T-cell (primary cell): ENCODE data around the gene ABLIM1. TPM values are rescaled to one million over a fixed set of nuclear protein-coding genes. Genes with fewer than 3 reads are reported as not detected.

ENCODE experiments used
- ATAC-seq, 4 experiments: fragments of 200-7000 bp in 3 of 4; fragments of 150-1000 bp in 1 of 4; cut with Tn5 transposase; replicated peaks in 1 of 4; 1 replicate in 3 of 4; 2 replicates in 1 of 4; pipeline ENCODE4 v1.10.0; 2021; ENCODE audit warnings: moderate library complexity in 3 of 4, mild to moderate bottlenecking in 2 of 4, moderate number of reproducible peaks in 1 of 4
- CTCF ChIA-PET, 2 donors: fragments of 300-600 bp; sonication (Branson Sonifier 250); formaldehyde crosslinking; loops; one replicate each; lab custom pipeline; 2022; ENCODE audit warnings: antibody characterized with exemption in 2 of 2; lab: Charles Lee
- POLR2A ChIA-PET, 2 donors: fragments of 300-600 bp; sonication (Branson Sonifier 250); formaldehyde crosslinking; loops; one replicate each; lab custom pipeline; 2022; ENCODE audit warnings: antibody characterized with exemption in 2 of 2; lab: Charles Lee
- DNase-seq, 35 experiments: peaks; one replicate each; pipeline versions ENCODE4 v3.0.0 to v3.0.0-alpha.2; 2013 to 2023
- H3K27ac ChIP-seq: one replicate; pipeline ENCODE4 v1.5.1; 2013; ENCODE audit warnings: low read length
- H3K27me3 ChIP-seq, 2 experiments: replicated peaks in 1 of 2; 1 replicate in 1 of 2; 2 replicates in 1 of 2; pipeline versions ENCODE4 v1.6.1 to v1.7.0; 2013; ENCODE audit warnings: low read length in 1 of 2, mixed read lengths in 1 of 2; ENCODE audit not compliant: control insufficient read depth in 2 of 2, insufficient read depth in 2 of 2; ENCODE audit errors: extremely low read depth in 1 of 2
- H3K36me3 ChIP-seq, 2 donors: 1 replicate in 1 of 2; 2 replicates in 1 of 2; pipeline versions ENCODE4 v1.6.1 to v1.7.0; 2013; ENCODE audit warnings: low read length in 1 of 2; ENCODE audit not compliant: control insufficient read depth in 2 of 2, insufficient read depth in 1 of 2; ENCODE audit errors: extremely low read depth in 1 of 2
- H3K4me1 ChIP-seq, 2 experiments: 1 replicate in 1 of 2; 2 replicates in 1 of 2; pipeline versions ENCODE4 v1.6.1 to v1.7.0; 2013; ENCODE audit warnings: low read length in 2 of 2, mixed read lengths in 1 of 2; ENCODE audit not compliant: insufficient read depth in 2 of 2, control insufficient read depth in 1 of 2; ENCODE audit errors: extremely low read depth in 1 of 2
- H3K4me3 ChIP-seq, 2 donors: 1 replicate in 1 of 2; 2 replicates in 1 of 2; pipeline versions ENCODE4 v1.5.1 to v1.7.0; 2013; ENCODE audit warnings: mild to moderate bottlenecking in 2 of 2, low read length in 1 of 2, moderate library complexity in 1 of 2; ENCODE audit not compliant: control insufficient read depth in 1 of 2; ENCODE audit errors: extremely low read depth in 1 of 2
- H3K9me3 ChIP-seq: 2 replicates; pipeline ENCODE4 v1.7.0; 2013
- H3K27ac Mint-ChIP-seq, 2 donors: one replicate each; pipeline ENCODE4 v1.8.0; 2020 to 2021; ENCODE audit warnings: mild to moderate bottlenecking in 2 of 2, mixed read lengths in 2 of 2
- H3K27me3 Mint-ChIP-seq, 2 donors: one replicate each; pipeline ENCODE4 v1.8.0; 2021 to 2022; ENCODE audit warnings: mixed read lengths in 2 of 2
- H3K36me3 Mint-ChIP-seq: one replicate; pipeline ENCODE4 v1.8.0; 2021; ENCODE audit warnings: mixed read lengths
- H3K4me1 Mint-ChIP-seq, 3 donors: one replicate each; pipeline ENCODE4 v1.8.0; 2020 to 2022; ENCODE audit warnings: mixed read lengths in 3 of 3, mild to moderate bottlenecking in 1 of 3
- H3K4me3 Mint-ChIP-seq, 3 donors: one replicate each; pipeline ENCODE4 v1.8.0; 2020 to 2022; ENCODE audit warnings: mild to moderate bottlenecking in 3 of 3, mixed read lengths in 3 of 3, moderate library complexity in 3 of 3
- H3K9me3 Mint-ChIP-seq, 3 donors: one replicate each; pipeline ENCODE4 v1.8.0; 2020 to 2022; ENCODE audit warnings: mixed read lengths in 3 of 3
- WGBS: methylation state at CpG from one replicate; pipeline ENCODE4 v1.1.5; 2013; ENCODE audit warnings: missing lambda C conversion rate; ENCODE audit not compliant: insufficient coverage; 5-methylcytosine and 5-hydroxymethylcytosine counted together
- total RNA-seq, 35 experiments: library from RNA in 6 of 35; stranded (reverse) in 6 of 35; fragments of 120-200 nt in 1 of 35; gene quantifications; one replicate each; pipeline versions ENCODE4 v1.2.1 to v1.2.4 and lab custom pipeline; 2013 to 2026

The ABLIM1 gene
- total RNA-seq, 5 donors from 2014 or later (not counting 1 experiment from before 2014, with no cell fraction given), result 212 to 311 (median 266) TPM

- ATAC-seq (no peak), DNase-seq (no peak)
- peak overlapping the region in 1 of 3 donors; percentile 62 for H3K4me3 Mint-ChIP-seq
- H3K4me1 ChIP-seq, result peaks cover 0 to 14% of the 10 kb centered on the region in 2 experiments
- WGBS, result 29% methylated on average over 8 of the region's 17 CpGs
- peak overlapping the region in 1 of 2 donors; percentile 27 for H3K27ac Mint-ChIP-seq
- ChIA-PET CTCF (no interaction called here), POLR2A (no interaction called here)
- H3K36me3 Mint-ChIP-seq, result no peaks in the 10 kb centered on the region
- H3K4me1 Mint-ChIP-seq, result peaks cover 11 to 16% (median 15%) of the 10 kb centered on the region in 3 donors
- peaks cover 58 to 74% of the 10 kb centered on the region in 2 donors for H3K27me3 Mint-ChIP-seq
- H3K4me3 ChIP-seq, result peak overlapping the region in 1 of 2 donors; percentile 17
- no peaks in the 10 kb centered on the region for H3K36me3 ChIP-seq
- H3K9me3 ChIP-seq, result no peaks in the 10 kb centered on the region
- no peaks in the 10 kb centered on the region for H3K9me3 Mint-ChIP-seq
- H3K27me3 ChIP-seq, result peaks cover 7 to 50% of the 10 kb centered on the region in 2 experiments
- no peak overlapping the region for H3K27ac ChIP-seq
Observed at GRCh38 chr10:114402871-114403540, 255.1 kb downstream of the ABLIM1 start.

GRCh38 chr10:114402233-114402632, 255.8 kb downstream of the ABLIM1 start:
- no peak for DNase-seq
- Histone ChIP-seq H3K4me3 (no peak overlapping the region), H3K9me3 (no peaks in the 10 kb centered on the region), H3K36me3 (no peaks in the 10 kb centered on the region), H3K27me3 (peaks cover 7 to 53% of the 10 kb centered on the region in 2 experiments), H3K4me1 (peaks cover 0 to 14% of the 10 kb centered on the region in 2 experiments), H3K27ac (no peak overlapping the region)
- Mint-ChIP-seq H3K27me3 (peaks cover 58 to 76% of the 10 kb centered on the region in 2 donors), H3K9me3 (no peaks in the 10 kb centered on the region), H3K36me3 (no peaks in the 10 kb centered on the region), H3K4me3 (peak overlapping the region in 1 of 3 donors; percentile 62), H3K27ac (no peak overlapping the region), H3K4me1 (peaks cover 16 to 19% (median 19%) of the 10 kb centered on the region in 3 donors)
- CTCF ChIA-PET, result no interaction called here
- WGBS, result no CpG with 5 or more reads among the region's 2 CpGs
- no peak for ATAC-seq
- POLR2A ChIA-PET, result no interaction called here

- Histone ChIP-seq H3K27ac (no peak overlapping the region), H3K4me1 (peaks cover 0 to 14% of the 10 kb centered on the region in 2 experiments), H3K4me3 (no peak overlapping the region), H3K27me3 (peaks cover 7 to 51% of the 10 kb centered on the region in 2 experiments), H3K9me3 (no peaks in the 10 kb centered on the region), H3K36me3 (no peaks in the 10 kb centered on the region)
- H3K4me1 Mint-ChIP-seq, result peaks cover 19 to 20% (median 19%) of the 10 kb centered on the region in 3 donors
- ATAC-seq, result no peak
- DNase-seq, result no peak
- CTCF ChIA-PET, result no interaction called here
- H3K27ac Mint-ChIP-seq, result no peak overlapping the region
- 94% methylated on average over 2 of the region's 7 CpGs for WGBS
- H3K9me3 Mint-ChIP-seq, result no peaks in the 10 kb centered on the region
- peaks cover 54 to 79% of the 10 kb centered on the region in 2 donors for H3K27me3 Mint-ChIP-seq
- H3K4me3 Mint-ChIP-seq, result no peak overlapping the region
- no peaks in the 10 kb centered on the region for H3K36me3 Mint-ChIP-seq
- POLR2A ChIA-PET, result no interaction called here
Observed at GRCh38 chr10:114401195-114401791, 256.8 kb downstream of the ABLIM1 start.

GRCh38 chr10:114400091-114400490, 258.0 kb downstream of the ABLIM1 start:
- no peak overlapping the region for H3K27ac Mint-ChIP-seq
- peaks cover 5 to 50% of the 10 kb centered on the region in 2 experiments for H3K27me3 ChIP-seq

GRCh38 chr10:114399576-114399975, 258.5 kb downstream of the ABLIM1 start:
- no peaks in the 10 kb centered on the region for H3K36me3 Mint-ChIP-seq
- WGBS, result 76% methylated on average over 2 of the region's 6 CpGs
- ATAC-seq, result no peak
- ChIA-PET POLR2A (no interaction called here), CTCF (no interaction called here)
- Histone ChIP-seq H3K27me3 (peaks cover 4 to 49% of the 10 kb centered on the region in 2 experiments), H3K27ac (no peak overlapping the region), H3K36me3 (no peaks in the 10 kb centered on the region), H3K4me1 (peaks cover 0 to 14% of the 10 kb centered on the region in 2 experiments), H3K4me3 (no peak overlapping the region), H3K9me3 (no peaks in the 10 kb centered on the region)
- no peak for DNase-seq
- H3K4me1 Mint-ChIP-seq, result peaks cover 12 to 18% (median 15%) of the 10 kb centered on the region in 3 donors
- peaks cover 49 to 81% of the 10 kb centered on the region in 2 donors for H3K27me3 Mint-ChIP-seq
- no peaks in the 10 kb centered on the region for H3K9me3 Mint-ChIP-seq
- no peak overlapping the region for H3K27ac Mint-ChIP-seq
- no peak overlapping the region for H3K4me3 Mint-ChIP-seq

More at GRCh38 chr10:114400091-114400490, 258.0 kb downstream of the ABLIM1 start:
- Mint-ChIP-seq H3K9me3 (no peaks in the 10 kb centered on the region), H3K4me3 (no peak overlapping the region), H3K4me1 (peaks cover 17 to 20% (median 18%) of the 10 kb centered on the region in 3 donors), H3K27me3 (peaks cover 50 to 81% of the 10 kb centered on the region in 2 donors), H3K36me3 (no peaks in the 10 kb centered on the region)
- no peak for ATAC-seq
- no peak overlapping the region for H3K4me3 ChIP-seq
- no peak for DNase-seq
- peaks cover 0 to 14% of the 10 kb centered on the region in 2 experiments for H3K4me1 ChIP-seq
- ChIA-PET POLR2A (no interaction called here), CTCF (no interaction called here)
- H3K36me3 ChIP-seq, result no peaks in the 10 kb centered on the region
- 60% methylated on average over 1 of the region's 3 CpGs for WGBS
- H3K27ac ChIP-seq, result no peak overlapping the region
- no peaks in the 10 kb centered on the region for H3K9me3 ChIP-seq

DNA sequence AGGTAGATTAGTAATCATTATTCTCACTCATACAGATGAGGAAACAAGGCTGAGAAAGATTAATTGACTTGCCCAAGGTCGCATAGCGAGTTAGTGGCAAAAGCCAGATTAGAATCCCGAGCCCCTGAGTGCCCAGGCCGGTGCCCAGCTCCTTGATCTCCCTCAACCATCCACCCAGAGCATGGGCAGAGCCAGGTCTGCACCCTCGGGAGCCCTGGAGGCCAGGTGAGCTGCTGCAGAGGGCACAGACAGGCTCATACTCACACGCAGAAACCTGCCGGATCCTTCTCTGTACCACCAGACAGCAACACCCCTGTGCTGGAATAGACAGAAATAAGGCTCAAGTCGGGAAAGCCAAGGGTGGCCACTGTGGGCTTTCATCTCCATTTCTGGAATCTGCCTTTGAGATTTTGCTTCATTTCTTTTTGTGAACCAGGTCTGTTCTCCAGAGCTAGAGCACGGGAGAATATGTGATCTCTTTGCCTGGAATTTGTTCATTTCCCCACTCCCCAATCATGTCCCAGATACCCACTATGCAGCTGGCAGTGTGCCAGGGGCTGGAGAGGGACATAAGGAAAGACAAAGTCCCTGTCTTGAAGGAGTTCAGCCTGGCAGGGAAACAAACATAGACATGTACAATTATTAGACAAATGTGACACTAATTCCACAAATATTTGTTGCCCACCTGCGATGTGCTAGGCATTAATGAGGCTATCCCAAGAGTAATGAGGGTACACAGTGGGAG, 259.3 kb downstream of the ABLIM1 start:
- H3K27ac Mint-ChIP-seq, result no peak overlapping the region
- Histone ChIP-seq H3K4me1 (peaks cover 0 to 9% of the 10 kb centered on the region in 2 experiments), H3K27me3 (peaks cover 4 to 52% of the 10 kb centered on the region in 2 experiments), H3K27ac (no peak overlapping the region), H3K4me3 (no peak overlapping the region), H3K9me3 (no peaks in the 10 kb centered on the region), H3K36me3 (no peaks in the 10 kb centered on the region)
- WGBS, result 59% methylated on average over 7 of the region's 10 CpGs
- no peak for ATAC-seq
- ChIA-PET CTCF (interaction anchor here in 1 of 2 donors (0.8 kb wide), 1 partner anchor 390 kb away, joined by 3 read pairs; no protein-coding TSS in a partner anchor), POLR2A (no interaction called here)
- H3K4me3 Mint-ChIP-seq, result no peak overlapping the region
- no peak for DNase-seq
- no peaks in the 10 kb centered on the region for H3K9me3 Mint-ChIP-seq
- H3K4me1 Mint-ChIP-seq, result peaks cover 12 to 18% (median 14%) of the 10 kb centered on the region in 3 donors
- H3K27me3 Mint-ChIP-seq, result peaks cover 51 to 84% of the 10 kb centered on the region in 2 donors
- no peaks in the 10 kb centered on the region for H3K36me3 Mint-ChIP-seq
